ENCODE data around the gene POP4.

GRCh38 chr19:29563486-29564101, 42.5 kb upstream of the POP4 start:
- no peak for TF ChIP-seq EZH2 (IDR thresholded peaks at IDR 0.05; ENCODE audit: borderline replicate concordance, low read length)
- no peak for TF ChIP-seq CTCF (IDR thresholded peaks at IDR 0.05; ENCODE audit: low read length)
